Lower lobe of right lung (tissue), 2 donors: Measurements from ENCODE around the gene STK24. TPM values are rescaled to one million over a fixed set of nuclear protein-coding genes. Genes with fewer than 3 reads are reported as not detected.

Source experiments
- ATAC-seq, 2 donors: fragments of 200-7000 bp; cut with Tn5 transposase; one replicate each; pipeline ENCODE4 v1.9.1; 2020 to 2022; ENCODE audit warnings: mild to moderate bottlenecking in 2 of 2, moderate library complexity in 2 of 2
- DNase-seq: peaks from one replicate; pipeline ENCODE4 v3.0.0-alpha.2; 2020
- H3K27ac ChIP-seq: fragments of 200-600 bp; one replicate; pipeline ENCODE4 v1.8.0; 2022
- H3K27me3 ChIP-seq: fragments of 200-600 bp; one replicate; pipeline ENCODE4 v1.8.0; 2022; ENCODE audit warnings: low read depth
- H3K36me3 ChIP-seq: fragments of 200-600 bp; one replicate; pipeline ENCODE4 v1.8.0; 2022; ENCODE audit warnings: mild to moderate bottlenecking
- H3K4me1 ChIP-seq: fragments of 200-600 bp; one replicate; pipeline ENCODE4 v1.8.0; 2022
- H3K4me3 ChIP-seq: fragments of 200-600 bp; one replicate; pipeline ENCODE4 v1.8.0; 2022; ENCODE audit warnings: mild to moderate bottlenecking
- H3K9me3 ChIP-seq: fragments of 200-600 bp; one replicate; pipeline ENCODE4 v1.8.0; 2022
- intact Hi-C: fragments of 100-400 bp; cut with DNase I; formaldehyde crosslinking; loops from one replicate; pipeline ENCODE4 v1.11.0; 2022
- total RNA-seq: library from RNA; stranded (reverse); fragmentation: NEBNext Ultra II Directional; extraction: Animal tissue kit (Norgen Biotek cat#: 25700); gene quantifications from one replicate; pipeline ENCODE4 v1.2.1, GENCODE V29; 2021
- TF ChIP-seq, protein P1 (sequence below): fragments of 200-600 bp; IDR thresholded peaks from one replicate; pipeline ENCODE4 v1.8.0; 2022; ENCODE audit warnings: antibody characterized with exemption, mild to moderate bottlenecking
- donor health status: DM: no; HTN: yes; CAD: no; lungs with severe emphysema.

Gene STK24
- total RNA-seq, 1 donor from 2014 or later, result 94.5 TPM

- DNase-seq, result no peak
- intact Hi-C loops, result no loop called here
- Histone ChIP-seq H3K27me3 (no peaks in the 10 kb centered on the region), H3K4me3 (no peak overlapping the region), H3K9me3 (no peaks in the 10 kb centered on the region), H3K4me1 (peaks cover 78% of the 10 kb centered on the region), H3K27ac (no peak overlapping the region), H3K36me3 (no peaks in the 10 kb centered on the region)
- peak; percentile 51 to 68 for ATAC-seq
- TF ChIP-seq, protein P1, sequence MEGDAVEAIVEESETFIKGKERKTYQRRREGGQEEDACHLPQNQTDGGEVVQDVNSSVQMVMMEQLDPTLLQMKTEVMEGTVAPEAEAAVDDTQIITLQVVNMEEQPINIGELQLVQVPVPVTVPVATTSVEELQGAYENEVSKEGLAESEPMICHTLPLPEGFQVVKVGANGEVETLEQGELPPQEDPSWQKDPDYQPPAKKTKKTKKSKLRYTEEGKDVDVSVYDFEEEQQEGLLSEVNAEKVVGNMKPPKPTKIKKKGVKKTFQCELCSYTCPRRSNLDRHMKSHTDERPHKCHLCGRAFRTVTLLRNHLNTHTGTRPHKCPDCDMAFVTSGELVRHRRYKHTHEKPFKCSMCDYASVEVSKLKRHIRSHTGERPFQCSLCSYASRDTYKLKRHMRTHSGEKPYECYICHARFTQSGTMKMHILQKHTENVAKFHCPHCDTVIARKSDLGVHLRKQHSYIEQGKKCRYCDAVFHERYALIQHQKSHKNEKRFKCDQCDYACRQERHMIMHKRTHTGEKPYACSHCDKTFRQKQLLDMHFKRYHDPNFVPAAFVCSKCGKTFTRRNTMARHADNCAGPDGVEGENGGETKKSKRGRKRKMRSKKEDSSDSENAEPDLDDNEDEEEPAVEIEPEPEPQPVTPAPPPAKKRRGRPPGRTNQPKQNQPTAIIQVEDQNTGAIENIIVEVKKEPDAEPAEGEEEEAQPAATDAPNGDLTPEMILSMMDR, result no peak
Measured at GRCh38 chr13:98557937-98558792, 18.7 kb downstream of the STK24 start.

- no peaks in the 10 kb centered on the region for H3K27me3 ChIP-seq
- H3K4me1 ChIP-seq, result peaks cover 70% of the 10 kb centered on the region
- TF ChIP-seq, protein P1, result no peak
- DNase-seq (no peak), ATAC-seq (peak; percentile 22 to 29)
- H3K36me3 ChIP-seq, result no peaks in the 10 kb centered on the region
- no peak overlapping the region for H3K4me3 ChIP-seq
- no peaks in the 10 kb centered on the region for H3K9me3 ChIP-seq
- no peak overlapping the region for H3K27ac ChIP-seq
- intact Hi-C loops, result no loop called here
Measured at GRCh38 chr13:98556968-98557631, 19.8 kb downstream of the STK24 start.

- H3K4me3 ChIP-seq, result no peak overlapping the region
- DNase-seq (no peak), ATAC-seq (no peak)
- no peaks in the 10 kb centered on the region for H3K27me3 ChIP-seq
- intact Hi-C loops, result no loop called here
- no peak overlapping the region for H3K27ac ChIP-seq
- TF ChIP-seq, protein P1, result no peak
- H3K36me3 ChIP-seq, result no peaks in the 10 kb centered on the region
- H3K9me3 ChIP-seq, result no peaks in the 10 kb centered on the region
- H3K4me1 ChIP-seq, result peaks cover 62% of the 10 kb centered on the region
Measured at GRCh38 chr13:98556142-98556816, 20.6 kb downstream of the STK24 start.

- Histone ChIP-seq H3K4me3 (no peak overlapping the region), H3K4me1 (peaks cover 27% of the 10 kb centered on the region), H3K27me3 (no peaks in the 10 kb centered on the region), H3K27ac (no peak overlapping the region), H3K36me3 (no peaks in the 10 kb centered on the region), H3K9me3 (no peaks in the 10 kb centered on the region)
- no peak for DNase-seq
- intact Hi-C loops, result no loop called here
- TF ChIP-seq, protein P1, result no peak
- ATAC-seq, result no peak
Measured at GRCh38 chr13:98549728-98550317, 27.1 kb downstream of the STK24 start.

DNA sequence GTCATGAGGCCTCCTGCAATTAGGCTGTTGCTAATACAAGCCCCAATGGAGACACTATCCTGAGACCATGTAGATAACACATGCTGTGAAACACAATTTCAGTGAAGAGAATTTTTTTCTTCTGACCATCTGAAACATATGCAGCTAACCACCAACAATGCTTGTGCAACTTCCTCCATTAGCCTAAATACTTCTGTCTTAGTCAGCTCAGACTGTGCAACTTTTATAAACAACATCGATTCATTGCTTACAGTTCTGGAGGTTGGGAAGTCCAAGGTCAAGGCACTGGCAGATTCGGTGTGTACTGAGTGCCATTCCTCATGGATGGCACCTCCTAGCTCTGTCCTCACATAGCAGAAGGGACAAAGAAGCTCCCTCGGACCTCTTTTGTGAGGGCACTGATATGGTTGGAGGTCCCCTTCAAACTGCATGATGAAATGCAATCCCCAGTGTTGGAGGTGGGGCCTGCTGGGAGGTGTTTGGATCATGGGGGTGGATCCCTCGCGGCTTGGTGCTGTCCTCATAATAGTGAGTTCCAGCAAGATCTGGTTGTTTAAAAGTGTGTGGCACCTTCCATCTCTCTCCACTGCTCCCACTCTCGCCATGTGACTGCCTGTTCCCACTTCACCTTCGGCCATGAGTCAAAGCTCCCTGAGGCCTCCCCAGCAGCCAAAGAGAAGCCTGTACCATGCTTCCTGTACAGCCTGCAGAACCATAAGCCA, 27.7 kb downstream of the STK24 start:
- intact Hi-C loops, result no loop called here
- no peak overlapping the region for H3K27ac ChIP-seq
- H3K4me3 ChIP-seq, result no peak overlapping the region
- H3K4me1 ChIP-seq, result peaks cover 27% of the 10 kb centered on the region
- H3K36me3 ChIP-seq, result no peaks in the 10 kb centered on the region
- H3K27me3 ChIP-seq, result no peaks in the 10 kb centered on the region
- H3K9me3 ChIP-seq, result no peaks in the 10 kb centered on the region
- TF ChIP-seq, protein P1, result no peak
- DNase-seq, result no peak
- peak; percentile 61 to 72 for ATAC-seq
